GM12878 (cell line): ENCODE results near the gene TIRAP. TPM values are rescaled to one million over a fixed set of nuclear protein-coding genes. Genes with fewer than 3 reads are reported as not detected.

ENCODE experiments used
- ATAC-seq: fragments of 200-7000 bp; cut with Tn5 transposase; 3 replicates; pipeline ENCODE4 v1.9.1; 2020; ENCODE audit warnings: mild to moderate bottlenecking, moderate library complexity
- BruUV-seq: library from RNA; stranded (reverse); fragments of 400-500 nt; replicated peaks from 2 replicates; lab custom pipeline; 2021; lab: Mats Ljungman, UMichigan
- CTCF ChIA-PET: fragments of 300-600 bp; sonication (Branson Sonifier 250); formaldehyde crosslinking; extraction: SDS; loops from one replicate; lab custom pipeline; 2021; ENCODE audit warnings: inconsistent platforms; lab: Yijun Ruan, JAX
- POLR2A ChIA-PET: fragments of 350-600 bp; formaldehyde crosslinking; extraction: SDS; loops from one replicate; lab custom pipeline; 2021; ENCODE audit warnings: inconsistent platforms; lab: Charles Lee
- RAD21 ChIA-PET: fragments of 300-600 bp; sonication (Branson Sonifier 250); formaldehyde crosslinking; loops from one replicate; lab custom pipeline; 2023; ENCODE audit warnings: antibody characterized with exemption; ENCODE audit not compliant: unreplicated experiment; lab: Charles Lee
- SMC1A ChIA-PET: fragments of 300-600 bp; sonication (Branson Sonifier 250); formaldehyde crosslinking; loops from one replicate; lab custom pipeline; 2023; ENCODE audit not compliant: unreplicated experiment, uncharacterized antibody; lab: Charles Lee
- DNase-seq: peaks from one replicate; pipeline ENCODE4 v3.0.0-alpha.2; 2011; ENCODE audit warnings: low read depth, low spot score
- FAIRE-seq: peaks from 3 replicates; lab custom pipeline; 2011; peaks lifted over from hg19 to GRCh38; lab: Jason Lieb, UNC
- H2AFZ ChIP-seq: 2 replicates; pipeline ENCODE4 v1.6.0; 2011; ENCODE audit warnings: low read depth, low read length, control low read depth; ENCODE audit not compliant: control insufficient read depth
- H3K27ac ChIP-seq: 2 replicates; pipeline ENCODE4 v1.5.1; 2011; ENCODE audit warnings: control low read depth; ENCODE audit not compliant: control insufficient read depth, insufficient read depth
- H3K27me3 ChIP-seq, 2 experiments: replicated peaks in 1 of 2; 2 replicates each; pipeline versions ENCODE4 v1.6.0 to v1.6.1; 2011; ENCODE audit warnings: low read length in 1 of 2; ENCODE audit not compliant: control insufficient read depth in 2 of 2, insufficient read depth in 2 of 2
- H3K36me3 ChIP-seq, 2 experiments: 2 replicates each; pipeline ENCODE4 v1.5.1; 2011; ENCODE audit warnings: low read length in 1 of 2; ENCODE audit not compliant: control insufficient read depth in 2 of 2, insufficient read depth in 2 of 2
- H3K4me1 ChIP-seq: 2 replicates; pipeline ENCODE4 v1.6.1; 2011; ENCODE audit warnings: mild to moderate bottlenecking, low read length, moderate library complexity, mixed read lengths; ENCODE audit not compliant: control insufficient read depth, insufficient read depth
- H3K4me2 ChIP-seq: 2 replicates; pipeline ENCODE4 v1.6.0; 2011; ENCODE audit warnings: control low read depth; ENCODE audit not compliant: control insufficient read depth, insufficient read depth
- H3K4me3 ChIP-seq: fragments of 200-600 bp; sonication (generic); 2 replicates; pipeline ENCODE4 v1.5.1; 2016
- H3K79me2 ChIP-seq: 2 replicates; pipeline ENCODE4 v1.6.0; 2011; ENCODE audit warnings: low read length; ENCODE audit not compliant: control insufficient read depth, insufficient read depth
- H3K9ac ChIP-seq: 2 replicates; pipeline ENCODE4 v1.8.0; 2011; ENCODE audit warnings: low read length, control low read depth, mixed read lengths; ENCODE audit not compliant: control insufficient read depth, insufficient read depth
- H3K9me3 ChIP-seq: replicated peaks from 3 replicates; pipeline ENCODE4 v1.5.1; 2011; ENCODE audit warnings: mild to moderate bottlenecking, low read length; ENCODE audit not compliant: control insufficient read depth, insufficient read depth
- H4K20me1 ChIP-seq: 2 replicates; pipeline ENCODE4 v1.6.0; 2011; ENCODE audit not compliant: control insufficient read depth, insufficient read depth
- HDAC2 ChIP-seq: fragments of 200-600 bp; sonication (generic); IDR thresholded peaks from 2 replicates; pipeline ENCODE4 v1.6.1; 2017
- IKZF1 ChIP-seq: fragments of 450-650 bp; conservative IDR thresholded peaks from 2 replicates; pipeline ENCODE4 v1.6.1; 2017; ENCODE audit warnings: antibody characterized with exemption, mild to moderate bottlenecking
- NR2C1 ChIP-seq: fragments of 450-650 bp; IDR thresholded peaks from 2 replicates; pipeline ENCODE4 v1.6.1; 2017; ENCODE audit warnings: antibody characterized with exemption, mild to moderate bottlenecking, moderate library complexity
- NR2F1 ChIP-seq: fragments of 450-650 bp; conservative IDR thresholded peaks from 2 replicates; pipeline ENCODE4 v1.6.1; 2017; ENCODE audit warnings: mild to moderate bottlenecking
- PAX8 ChIP-seq: fragments of 450-650 bp; IDR thresholded peaks from 2 replicates; pipeline ENCODE4 v1.6.1; 2017; ENCODE audit warnings: mild to moderate bottlenecking, moderate library complexity
- RUNX3 ChIP-seq: IDR thresholded peaks from 2 replicates; pipeline ENCODE4 v1.6.1; 2012; ENCODE audit warnings: low read length, inconsistent platforms
- WGBS: methylation state at CpG from one replicate; pipeline ENCODE4 v1.1.6; 2016; ENCODE audit warnings: low lambda C conversion rate; ENCODE audit not compliant: insufficient replicate concordance, insufficient coverage; ENCODE audit errors: missing lambda C conversion rate; 5-methylcytosine and 5-hydroxymethylcytosine counted together
- in situ Hi-C: fragments of 300-500 bp; cut with MboI; formaldehyde crosslinking; loops from 9 replicates; pipeline ENCODE4 v1.14.3; 2018; ENCODE audit warnings: mixed read lengths
- intact Hi-C: fragments of 100-400 bp; cut with micrococcal nuclease; formaldehyde crosslinking; loops from one replicate; pipeline ENCODE4 v1.14.2; 2022; ENCODE audit not compliant: unreplicated experiment
- polyA plus RNA-seq, 11 experiments: library from polyadenylated mRNA; depleted of rRNA in 4 of 11; unstranded in 6 of 11; stranded (reverse) in 5 of 11; fragments of >200 nt; fragmentation: Nextera tagmentation in 4 of 11; fragmentation: Illumina TruSeq in 1 of 11; extraction: Ambion mirVana in 4 of 11; extraction: Trizol in 1 of 11; gene quantifications; 1 replicate in 1 of 11; 2 replicates in 10 of 11; pipeline versions ENCODE4 v1.2.1 to v1.2.3, GENCODE V29; 2011 to 2016; ENCODE audit warnings: inconsistent platforms in 2 of 11, missing spikeins in 2 of 11, low read depth in 1 of 11
- total RNA-seq, 4 experiments: library from RNA; depleted of rRNA in 3 of 4; stranded (reverse); fragments of >200 nt in 3 of 4; fragmentation: Illumina TruSeq in 1 of 4; extraction: Trizol in 1 of 4; gene quantifications; 2 replicates each; pipeline versions ENCODE4 v1.2.1 to v1.2.3, GENCODE V29; 2013 to 2021

The TIRAP gene
- total and polyA plus RNA-seq, 10 of the 15 experiments (the other 5 are each of a cell fraction or from before 2014, with no cell fraction given), result 0.76 to 9.9 (median 4.7) TPM

DNA sequence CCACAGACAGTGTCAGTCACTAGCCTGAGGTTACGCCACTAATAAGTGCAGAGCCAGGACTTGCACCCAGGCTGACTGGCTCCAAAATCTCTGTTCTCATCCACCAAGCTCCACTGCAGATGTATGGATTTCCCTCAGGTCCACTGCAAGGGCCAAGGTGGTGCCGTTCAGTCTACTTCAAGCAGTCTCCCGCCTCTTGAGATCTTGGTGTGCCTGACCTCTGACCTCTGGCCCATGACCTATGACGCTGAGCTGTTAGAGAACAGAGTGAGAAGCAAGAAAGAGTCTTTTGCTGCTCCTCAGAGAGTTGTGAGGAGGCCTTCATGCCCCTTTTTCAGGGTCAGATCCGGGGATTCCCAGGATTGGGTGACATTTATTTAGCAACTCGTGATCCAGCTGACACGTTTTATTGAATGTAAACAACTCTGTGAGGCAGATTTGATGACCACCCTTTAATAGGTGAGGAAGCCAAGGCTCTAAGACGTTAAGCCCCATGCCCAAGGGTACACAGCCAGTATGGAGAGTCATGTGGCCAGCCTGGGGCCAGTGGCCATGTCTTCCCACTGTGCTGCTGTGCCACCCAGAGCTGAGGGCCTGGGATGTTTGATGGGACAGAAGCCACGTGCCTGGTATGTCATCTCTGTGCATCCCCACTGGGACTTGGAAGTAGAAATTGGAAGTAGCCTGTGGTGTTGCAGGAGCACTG lies 46.2 kb downstream of the TIRAP start:
- ATAC-seq (no peak), FAIRE-seq (no peak), DNase-seq (no peak)
- no peaks in the 10 kb centered on the region for H3K4me1 ChIP-seq
- no peaks in the 10 kb centered on the region for H3K27me3 ChIP-seq
- H3K4me3 ChIP-seq, result no peak overlapping the region
- no peaks in the 10 kb centered on the region for H4K20me1 ChIP-seq
- intact Hi-C loops, result no loop called here
- H3K9ac ChIP-seq, result no peak overlapping the region
- no peak for TF ChIP-seq PAX8
- peak; percentile 61 for TF ChIP-seq NR2C1
- TF ChIP-seq NR2F1, result 0 out of 2 replicates have a peak, but pooled peaks have one; percentile 44
- TF ChIP-seq HDAC2, result no peak
- H3K9me3 ChIP-seq, result no peaks in the 10 kb centered on the region
- H3K79me2 ChIP-seq, result no peaks in the 10 kb centered on the region
- in situ Hi-C loops, result no loop called here
- SMC1A ChIA-PET, result no interaction called here
- H3K27ac ChIP-seq, result no peak overlapping the region
- no peak overlapping the region for H2AFZ ChIP-seq
- CTCF ChIA-PET, result no interaction called here
- H3K36me3 ChIP-seq, result peaks cover 19 to 32% of the 10 kb centered on the region in 2 experiments
- no peak overlapping the region for H3K4me2 ChIP-seq
- RAD21 ChIA-PET, result interaction anchor here (1.9 kb wide), 1 partner anchor 152 kb away, joined by 5 read pairs; no protein-coding TSS in a partner anchor
- no TSS peak for BruUV-seq
- 77% methylated on average over 9 of the region's 9 CpGs for WGBS
- POLR2A ChIA-PET, result no interaction called here

DNA sequence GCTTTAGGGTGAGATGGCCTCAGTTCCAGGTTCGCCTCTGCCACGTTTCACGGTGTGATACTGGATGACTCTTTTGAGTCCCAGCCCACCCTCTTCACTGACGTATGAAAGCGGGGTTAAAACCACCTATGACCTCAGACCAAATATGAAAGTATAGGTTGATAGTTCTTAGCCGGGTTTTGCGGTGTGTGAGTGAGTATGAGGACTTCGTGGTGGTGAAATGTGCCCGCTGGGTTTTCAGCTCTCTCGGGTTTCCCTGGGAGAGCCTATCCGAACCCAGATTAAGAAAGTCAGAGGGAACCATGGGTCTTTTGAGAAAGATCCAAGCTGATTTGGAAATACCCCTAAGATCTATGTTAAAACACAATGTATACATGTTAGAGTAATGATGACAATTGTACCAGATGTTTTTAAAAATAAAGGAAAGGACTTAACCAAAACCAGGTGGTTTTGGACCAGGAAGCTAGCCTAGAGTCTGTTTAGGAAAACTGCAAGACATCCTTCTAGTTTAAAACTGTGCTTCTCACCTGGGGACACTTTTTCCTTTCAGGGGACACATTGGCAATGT lies 46.8 kb downstream of the TIRAP start:
- BruUV-seq, result no TSS peak
- ChIA-PET POLR2A (no interaction called here), RAD21 (interaction anchor here (1.9 kb wide), 1 partner anchor 151 kb away, joined by 5 read pairs; no protein-coding TSS in a partner anchor), SMC1A (no interaction called here), CTCF (no interaction called here)
- Histone ChIP-seq H3K4me2 (no peak overlapping the region), H3K4me1 (no peaks in the 10 kb centered on the region), H3K9ac (no peak overlapping the region), H3K27me3 (no peaks in the 10 kb centered on the region), H3K9me3 (no peaks in the 10 kb centered on the region), H4K20me1 (no peaks in the 10 kb centered on the region), H2AFZ (no peak overlapping the region), H3K4me3 (no peak overlapping the region), H3K79me2 (no peaks in the 10 kb centered on the region), H3K27ac (no peak overlapping the region), H3K36me3 (peaks cover 19 to 29% of the 10 kb centered on the region in 2 experiments)
- intact Hi-C loops (no loop called here), in situ Hi-C loops (no loop called here)
- peak; percentile 41 for ATAC-seq
- no peak for DNase-seq
- no peak for FAIRE-seq
- WGBS, result 94% methylated on average over 11 of the region's 11 CpGs
- TF ChIP-seq RUNX3 (peak; percentile 17; the same call in 1 of the 2 replicates), IKZF1 (no peak)
